Measurements from ENCODE around the gene WDR64.

WDR64 gene

DNA sequence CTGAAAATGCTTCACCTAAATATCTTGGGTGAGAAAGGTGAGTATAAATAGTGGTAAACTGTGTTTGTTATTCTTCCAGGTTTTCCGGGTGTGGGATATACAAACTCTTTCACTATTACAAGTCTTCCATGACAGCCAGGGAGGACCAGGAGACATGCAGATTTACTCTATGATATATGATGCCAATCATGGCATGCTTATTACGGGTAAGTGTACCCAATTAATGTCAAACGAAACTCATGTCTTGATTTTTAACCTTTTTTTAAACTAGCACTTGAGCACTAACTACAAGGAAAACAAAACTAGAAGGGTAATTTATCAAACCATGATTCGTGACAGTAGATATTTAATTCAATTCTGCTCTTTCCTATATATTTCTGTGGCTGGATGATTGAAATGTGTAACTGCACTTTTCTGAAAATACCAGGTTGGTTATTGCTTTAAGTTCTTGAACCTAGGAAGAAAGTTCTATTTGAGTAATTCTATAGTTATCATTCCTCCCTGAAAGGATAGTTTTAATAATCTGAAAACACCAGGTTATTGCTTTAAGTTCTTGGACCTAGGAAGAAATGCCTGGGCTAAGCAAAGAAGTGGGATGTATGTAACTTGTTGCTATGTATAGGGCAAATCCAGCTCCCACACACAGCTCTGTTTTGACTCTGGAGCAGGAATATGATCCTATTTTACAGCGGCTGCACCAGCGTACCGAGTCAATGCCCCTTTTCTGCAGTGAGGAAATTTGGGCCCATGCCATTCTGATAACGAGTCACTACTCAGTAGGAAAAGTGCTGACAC is 86.4 kb downstream of the WDR64 start:
- no peak for DNase-seq

DNA sequence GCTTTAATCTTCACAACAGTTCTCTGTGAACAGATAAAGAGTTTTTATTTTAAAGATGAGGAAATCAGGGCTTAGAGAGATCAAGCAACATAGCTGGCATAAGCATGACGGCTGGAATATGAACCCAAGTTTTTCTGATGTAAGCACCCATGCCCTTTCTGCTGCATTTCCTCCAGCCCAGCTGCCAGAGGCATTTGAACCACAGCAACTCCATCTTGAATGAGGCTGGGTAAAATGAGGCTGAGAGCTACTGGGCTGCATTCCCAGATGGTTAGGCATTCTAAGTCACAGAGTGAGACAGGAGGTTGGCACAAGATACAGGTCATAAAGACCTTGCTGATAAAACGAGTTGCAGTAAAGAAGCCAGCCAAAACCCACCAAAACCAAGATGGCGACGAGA is 90.0 kb downstream of the WDR64 start:
- no peak for DNase-seq

DNA sequence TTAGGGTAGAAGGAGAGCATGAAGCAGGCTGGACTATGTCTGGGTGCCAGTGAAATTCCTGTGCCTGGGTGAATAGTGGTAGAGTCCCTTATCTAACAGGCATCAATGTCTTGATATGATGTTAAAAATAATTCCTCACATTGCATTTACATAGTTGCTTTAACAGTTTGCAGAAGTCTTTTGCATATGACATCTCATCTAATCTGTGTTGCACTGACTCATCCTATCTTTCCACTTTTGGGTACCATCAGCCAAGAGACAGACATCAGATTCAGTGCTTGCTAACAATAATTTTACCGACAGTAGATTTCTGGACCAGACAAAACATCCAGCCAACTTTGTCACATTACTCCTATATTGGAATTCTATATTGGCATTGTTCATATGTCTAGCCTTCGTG is 92.5 kb downstream of the WDR64 start:
- no peak for DNase-seq

DNA sequence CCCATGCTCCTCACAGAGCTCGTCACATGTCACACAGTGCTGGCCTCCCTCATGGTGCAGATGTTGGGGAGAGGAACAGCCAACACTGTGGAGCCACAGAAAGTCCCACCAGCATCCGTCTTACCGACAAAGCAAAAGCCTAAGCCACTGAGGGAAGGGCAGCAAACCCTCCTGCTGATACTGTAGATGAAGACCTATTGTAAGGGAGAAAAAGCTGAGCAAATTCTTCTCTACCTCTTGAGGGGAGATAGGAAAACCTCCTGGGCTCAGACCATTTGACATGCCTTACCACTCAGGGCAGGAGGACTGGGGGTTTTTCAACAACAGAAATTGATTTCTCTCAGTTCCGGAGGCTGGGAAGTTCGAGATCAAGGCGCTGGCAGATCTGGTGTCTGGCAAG is 95.9 kb downstream of the WDR64 start:
- DNase-seq, result no peak

DNA sequence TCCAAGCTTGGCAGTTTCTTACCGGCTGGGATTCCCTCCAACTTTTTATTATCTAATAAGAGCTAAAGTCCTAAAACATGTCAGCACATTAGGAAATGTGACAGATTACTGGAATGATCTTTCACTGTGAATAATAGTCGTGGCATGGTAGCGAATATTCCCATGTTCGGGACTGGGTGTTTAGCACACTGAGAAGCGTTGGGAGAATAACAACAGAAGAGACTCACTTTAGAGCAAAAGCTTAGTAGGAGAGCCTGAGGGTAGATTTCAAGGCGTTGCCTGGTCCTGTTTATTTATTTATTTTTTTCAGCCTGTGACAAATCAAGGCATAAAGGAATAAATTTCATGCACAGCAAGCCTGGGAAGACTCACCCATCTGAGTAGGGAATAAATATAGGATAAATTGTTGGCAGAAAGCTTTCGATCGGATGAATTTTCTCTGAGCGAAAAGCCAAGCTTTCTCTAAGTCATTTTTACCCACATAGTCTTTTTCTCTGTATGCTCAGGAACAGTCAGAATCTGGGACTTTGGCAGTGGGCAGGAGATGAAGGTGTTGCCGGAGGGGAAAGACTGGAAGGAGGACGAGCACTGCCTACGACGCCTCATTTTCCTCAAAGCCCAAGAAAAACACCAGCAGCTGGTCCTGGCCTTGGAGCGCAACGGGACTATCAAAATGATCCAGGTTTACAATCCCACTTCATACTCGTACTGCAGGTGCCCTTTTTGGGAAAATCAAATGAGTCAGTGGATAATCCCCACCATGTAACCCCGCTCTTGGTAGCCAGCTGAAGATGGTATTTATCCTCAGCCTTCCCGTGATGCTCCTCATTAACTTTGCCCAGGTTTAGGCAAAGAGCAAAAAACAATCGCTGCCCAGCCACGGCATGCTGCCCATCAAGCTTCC is 97.2 kb downstream of the WDR64 start:
- no peak for DNase-seq

DNA sequence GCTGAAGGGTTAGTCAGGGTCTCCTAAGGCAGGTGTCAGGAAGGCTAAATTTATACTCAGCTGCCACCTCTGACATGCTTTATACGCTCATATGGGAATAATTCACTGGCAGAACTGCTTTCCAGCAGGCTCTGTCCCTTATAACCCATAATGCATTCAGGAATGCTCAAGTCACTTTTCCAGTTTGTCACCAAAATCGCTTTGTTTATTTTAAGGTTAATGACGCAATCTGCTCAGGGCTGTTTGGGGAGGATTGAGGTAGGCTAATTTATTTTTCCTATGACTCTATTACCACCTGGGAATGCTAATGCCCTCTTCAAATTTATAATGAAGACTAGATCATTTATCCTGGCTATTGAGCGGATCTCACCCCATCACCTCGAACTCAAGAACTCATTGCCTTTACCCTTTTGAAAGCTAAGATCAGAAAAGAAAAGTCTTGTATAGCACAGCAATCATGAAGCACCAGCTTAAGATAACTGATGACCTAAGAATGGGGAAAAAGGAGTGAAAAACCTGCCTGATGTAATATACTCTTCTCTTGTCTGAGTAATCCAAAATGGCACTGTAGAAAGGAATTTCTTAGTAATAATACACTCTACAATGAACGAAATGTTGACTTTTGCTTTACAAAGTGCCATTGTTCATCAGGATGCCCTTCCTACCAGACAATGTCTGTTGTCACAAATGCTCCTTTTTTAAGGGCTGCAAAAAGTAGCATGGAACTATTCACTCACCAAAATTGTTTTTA is 98.0 kb downstream of the WDR64 start:
- no peak for DNase-seq

DNA sequence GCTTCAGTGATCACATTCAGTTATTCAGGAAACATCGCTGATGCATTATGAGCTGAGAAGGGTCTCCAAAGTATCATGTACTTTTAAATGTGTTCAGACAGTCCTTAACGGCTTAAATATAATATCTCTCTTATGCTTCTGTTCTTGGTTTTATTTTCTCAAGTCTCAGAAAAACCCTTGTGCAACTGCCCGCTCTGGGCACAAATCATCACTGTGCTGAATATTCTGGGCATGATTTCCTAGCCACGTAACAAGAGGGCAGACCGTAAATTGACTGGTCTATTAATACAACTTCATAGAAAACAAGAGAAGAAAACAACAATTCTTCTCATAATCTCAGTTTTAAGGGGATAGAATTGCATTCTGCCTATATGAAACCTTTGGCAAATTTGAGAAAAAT is 99.4 kb downstream of the WDR64 start:
- DNase-seq, result no peak

DNA sequence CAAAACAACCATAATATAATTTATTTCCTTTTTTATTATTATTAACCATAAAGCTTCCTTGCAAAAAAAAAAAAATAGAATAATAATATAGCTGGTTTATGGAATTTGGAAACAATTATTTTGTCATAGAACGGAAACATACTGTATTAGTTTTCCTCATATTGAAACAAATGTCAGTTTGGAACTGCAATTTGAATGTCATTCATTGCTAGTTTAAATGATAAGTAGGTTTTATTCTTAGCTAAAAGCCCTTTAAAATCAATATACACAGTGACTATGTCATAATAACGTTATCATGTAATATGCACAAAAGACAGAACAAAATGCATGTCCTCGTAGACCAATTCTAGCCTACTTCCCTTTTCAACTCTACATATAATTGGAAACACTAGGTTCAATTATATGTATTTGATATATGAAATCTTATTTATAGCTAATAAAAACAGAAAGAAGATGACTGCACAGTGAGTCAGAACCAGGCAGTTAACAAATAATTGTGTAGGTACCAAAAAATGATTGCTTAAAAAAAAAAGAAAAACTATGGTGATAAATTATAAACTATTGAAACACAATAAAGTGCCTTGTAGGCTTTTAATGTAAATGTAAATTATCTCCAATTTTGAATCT is 110.7 kb downstream of the WDR64 start:
- no peak for DNase-seq

DNA sequence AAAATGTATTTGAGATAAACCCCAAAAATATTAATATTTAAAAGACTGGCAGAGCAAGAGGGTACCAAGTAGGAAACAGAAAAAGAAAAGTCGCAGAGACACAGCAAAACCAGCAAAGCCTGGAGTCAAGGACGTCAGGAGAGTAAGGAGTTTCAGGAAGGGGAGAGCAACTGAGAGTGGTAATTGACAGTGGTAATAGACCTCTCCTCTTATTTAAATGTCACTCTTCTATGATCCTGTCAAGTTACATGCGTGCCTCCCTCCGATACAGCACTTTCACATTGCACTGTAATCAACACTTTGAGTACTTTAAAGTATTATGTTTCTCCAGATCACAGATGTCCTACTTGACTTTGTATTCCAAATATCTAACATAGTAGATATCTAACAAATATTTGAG is 113.3 kb downstream of the WDR64 start:
- no peak for DNase-seq

DNA sequence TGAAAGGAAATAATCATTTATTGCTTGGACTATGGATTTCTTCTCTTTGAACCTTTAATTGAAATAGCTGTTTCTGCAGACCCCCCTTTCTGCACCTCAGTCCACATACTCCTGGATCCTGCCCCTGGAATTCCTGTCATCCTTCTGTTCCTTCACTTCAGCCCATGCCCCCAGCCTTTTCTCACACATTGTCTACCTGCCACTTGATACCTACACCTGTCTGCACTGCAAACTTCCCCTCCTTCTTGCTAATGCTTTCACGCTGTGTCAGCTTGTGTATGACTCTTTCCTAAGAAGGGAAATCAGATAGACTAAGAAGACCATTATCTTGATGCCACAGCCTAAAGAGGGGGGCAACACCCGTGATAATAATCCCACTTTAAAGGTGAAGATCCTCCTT is 115.7 kb downstream of the WDR64 start:
- DNase-seq, result no peak

DNA sequence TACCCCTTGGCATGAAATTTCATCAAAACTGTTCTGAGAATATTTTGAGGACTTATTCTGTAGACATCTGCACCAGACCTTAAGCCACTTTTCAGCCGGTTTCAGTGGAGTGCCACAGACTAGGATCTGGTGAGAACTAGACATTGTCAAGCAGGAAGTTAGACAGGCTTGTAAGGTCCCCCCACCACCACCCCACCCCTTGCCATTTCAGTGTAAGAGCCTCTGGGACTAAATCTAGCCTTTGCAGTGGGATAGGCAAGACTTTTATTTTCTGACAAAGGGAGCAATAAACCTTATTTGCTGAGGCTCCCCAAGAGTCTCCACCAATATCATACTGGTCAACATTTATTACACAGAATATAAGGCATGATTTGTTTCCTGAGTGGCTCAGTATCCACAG is 118.0 kb downstream of the WDR64 start:
- no peak for DNase-seq

DNA sequence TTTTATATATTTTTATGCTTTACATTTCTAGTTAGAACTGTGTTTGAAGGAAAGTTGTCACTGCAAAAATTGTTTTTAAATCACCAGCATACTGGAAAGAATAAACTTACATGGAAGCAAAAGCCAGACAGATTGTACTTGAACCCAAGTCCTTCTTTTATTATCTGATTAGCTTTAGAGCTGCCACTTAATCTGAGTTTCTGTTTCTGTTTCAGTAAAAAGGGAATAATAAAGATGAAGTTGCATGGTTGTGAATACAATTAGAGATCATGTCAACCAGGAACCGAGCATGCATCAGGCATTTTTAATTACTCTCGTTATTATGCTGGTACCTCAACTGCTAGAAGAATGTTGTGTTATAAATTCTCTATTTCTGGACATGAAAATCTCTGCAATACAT is 119.0 kb downstream of the WDR64 start:
- no peak for DNase-seq

DNA sequence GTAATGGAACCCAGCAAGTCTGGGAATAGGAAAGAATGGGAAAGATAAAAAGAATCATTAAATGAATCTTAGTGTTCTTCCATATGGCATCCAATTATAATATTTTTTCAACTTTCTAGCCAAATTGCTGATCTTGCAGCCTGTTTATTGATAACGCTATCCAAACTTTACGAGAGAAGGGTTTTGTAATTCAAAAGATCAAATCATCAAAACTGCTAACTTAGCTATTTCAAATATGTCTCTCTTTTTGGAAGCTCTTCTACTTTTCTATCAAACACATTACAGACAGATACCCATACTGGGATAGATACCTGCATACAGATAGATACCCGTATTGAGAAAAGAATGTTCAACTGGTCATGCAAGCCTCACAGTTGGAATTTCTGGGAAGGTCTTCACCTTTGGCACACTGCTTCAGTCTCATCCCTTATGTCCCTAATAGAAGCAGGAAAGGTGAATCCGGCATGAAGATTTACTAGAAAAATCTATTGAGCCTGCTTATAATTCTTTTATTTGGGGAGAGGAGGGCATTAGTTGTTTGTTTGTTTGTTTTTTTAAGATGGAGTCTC is 120.9 kb downstream of the WDR64 start:
- DNase-seq, result no peak

DNA sequence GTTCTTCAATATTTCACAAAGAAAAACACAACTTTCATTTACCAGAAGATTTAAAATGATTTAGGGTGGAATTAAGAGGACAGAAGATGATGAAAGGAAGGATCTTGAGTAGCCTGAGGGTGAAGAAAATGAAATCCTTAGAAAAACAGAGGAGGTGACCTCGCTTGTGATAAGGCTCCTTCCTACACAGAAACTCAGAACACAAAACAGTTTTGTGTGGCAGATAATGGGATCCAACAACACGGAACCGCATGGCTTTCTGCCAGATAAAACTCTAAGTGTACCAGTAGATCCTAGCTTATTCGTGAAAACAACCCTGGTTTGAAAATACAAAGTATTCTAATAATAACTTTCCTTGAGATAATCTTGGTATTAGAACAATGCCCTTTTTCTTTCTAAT is 121.9 kb downstream of the WDR64 start:
- no peak for DNase-seq

DNA sequence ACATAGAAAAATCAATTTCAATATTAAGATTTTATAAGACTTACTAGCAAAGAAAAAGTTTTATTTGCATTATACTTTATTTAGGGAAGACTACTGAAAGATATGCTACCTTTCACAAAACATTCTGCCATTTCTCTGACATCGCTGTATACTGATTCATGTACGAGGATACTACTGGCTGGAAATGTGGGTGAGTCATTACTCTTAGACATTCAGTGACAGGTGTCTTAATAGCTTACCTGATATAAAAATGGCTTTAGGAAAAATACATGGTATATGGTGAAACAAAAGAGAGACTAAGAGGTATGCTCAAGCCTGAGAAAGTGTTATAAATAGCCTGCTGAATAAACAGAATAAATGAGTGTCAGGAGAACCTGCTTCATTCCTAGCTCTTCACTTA is 122.9 kb downstream of the WDR64 start:
- DNase-seq, result no peak

DNA sequence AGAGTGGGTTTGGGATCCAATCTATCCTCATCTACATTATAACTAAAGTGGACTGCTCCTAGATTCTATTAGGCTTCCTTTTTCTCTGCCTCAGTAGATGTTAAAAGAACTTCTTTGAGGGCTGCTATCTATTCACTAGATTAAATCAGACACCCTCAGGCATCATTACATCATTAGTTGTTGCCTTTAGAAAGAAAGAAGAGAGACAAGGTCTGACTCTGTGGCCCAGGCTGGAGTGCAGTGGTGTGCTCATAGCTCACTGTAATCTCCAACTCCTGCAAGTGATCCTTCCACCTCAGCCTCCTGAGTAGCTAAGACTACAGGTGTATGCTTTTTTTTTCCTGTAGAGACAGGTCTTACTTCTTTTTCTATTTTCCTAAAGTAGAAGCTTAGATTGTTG is 124.8 kb downstream of the WDR64 start:
- DNase-seq, result no peak

DNA sequence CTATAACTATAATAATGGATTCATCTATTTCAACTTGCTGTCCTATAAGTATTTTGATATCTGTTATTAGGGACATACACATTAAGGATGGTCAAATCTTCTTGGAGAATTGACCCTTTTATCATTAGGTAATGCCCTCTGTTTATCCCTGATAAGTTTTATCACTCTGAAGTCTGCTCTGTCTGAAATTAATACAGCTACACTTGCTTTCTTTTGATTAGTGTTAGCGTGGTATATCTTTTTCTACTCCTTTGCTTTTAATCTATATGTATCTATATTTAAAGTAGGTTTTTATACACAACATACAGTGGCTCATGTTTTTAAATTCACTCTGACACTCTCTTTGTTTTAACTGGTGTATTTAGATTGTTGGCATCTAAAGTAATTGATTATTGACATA is 126.0 kb downstream of the WDR64 start:
- DNase-seq, result no peak

DNA sequence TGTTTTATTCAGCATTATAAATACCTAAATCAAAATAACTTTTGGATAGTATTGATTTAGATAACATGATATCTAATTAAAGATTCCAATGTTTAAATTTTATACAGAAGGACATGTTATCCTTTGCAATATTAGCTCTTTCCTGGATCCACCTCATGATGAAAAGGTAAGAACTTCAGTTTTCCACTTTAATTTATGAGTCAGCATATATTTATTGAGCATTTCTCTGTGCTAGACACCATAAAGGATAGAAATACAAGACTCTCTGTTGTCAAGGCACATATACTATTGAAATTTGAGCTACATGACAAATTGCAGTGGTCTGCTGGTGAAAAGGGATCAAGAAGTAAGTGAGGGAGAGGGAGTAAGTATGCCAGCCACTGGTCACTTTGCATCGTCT is 127.8 kb downstream of the WDR64 start:
- no peak for DNase-seq

DNA sequence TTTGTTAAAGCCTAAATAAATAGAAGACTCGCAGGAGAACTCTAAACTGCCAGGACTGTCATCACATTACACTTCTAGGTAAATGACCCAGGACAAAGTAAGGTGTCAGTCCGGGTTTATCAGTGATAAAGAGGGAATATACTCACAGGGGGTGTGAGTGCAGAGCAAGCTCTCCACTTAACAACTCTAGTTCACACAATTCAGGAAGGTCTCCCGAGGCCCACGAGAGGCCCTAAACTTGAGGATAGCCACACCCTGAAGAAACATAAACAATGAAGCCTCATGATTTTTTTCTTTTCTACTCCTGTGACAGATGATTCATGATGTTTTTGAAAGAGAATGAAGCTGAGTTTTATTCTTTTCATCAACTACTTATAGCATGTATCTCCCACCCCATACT is 130.3 kb downstream of the WDR64 start:
- DNase-seq, result no peak

DNA sequence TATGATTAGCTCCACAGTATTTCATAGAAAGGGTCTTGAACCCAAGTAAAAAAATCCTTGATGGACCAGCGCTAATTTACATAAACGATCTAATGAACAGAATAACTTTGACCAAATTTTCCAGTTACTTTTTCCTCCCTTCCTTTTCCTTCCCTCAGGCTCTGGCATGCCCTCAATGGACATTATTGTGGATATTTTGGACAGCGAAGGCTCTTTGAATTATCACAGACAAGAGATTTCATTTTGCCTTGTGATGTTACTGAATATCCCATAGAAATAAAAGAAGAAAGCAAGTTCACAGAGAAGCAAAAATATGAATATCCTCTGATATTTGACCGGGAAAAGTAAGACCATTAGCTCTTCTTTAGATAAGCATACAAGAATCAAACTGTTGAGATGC is 135.6 kb downstream of the WDR64 start:
- DNase-seq, result no peak

DNA sequence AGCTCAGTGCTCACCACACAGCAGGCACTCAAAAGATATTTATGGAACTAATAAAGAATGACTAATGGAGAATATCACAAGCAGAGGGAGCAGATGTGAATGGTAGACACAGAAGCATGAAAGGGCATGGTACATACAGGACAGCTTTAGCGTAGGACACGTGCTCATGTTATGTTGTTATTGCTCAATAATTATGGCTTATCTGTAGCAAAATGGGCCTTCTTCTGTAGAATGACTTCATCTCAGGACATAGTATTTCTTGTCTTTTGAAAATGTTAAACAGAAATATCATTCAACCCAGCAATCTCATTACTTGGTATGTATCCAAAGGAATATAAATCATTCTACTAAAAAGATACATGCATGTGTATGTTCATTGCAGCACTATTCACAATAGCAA is 137.0 kb downstream of the WDR64 start:
- DNase-seq, result no peak

DNA sequence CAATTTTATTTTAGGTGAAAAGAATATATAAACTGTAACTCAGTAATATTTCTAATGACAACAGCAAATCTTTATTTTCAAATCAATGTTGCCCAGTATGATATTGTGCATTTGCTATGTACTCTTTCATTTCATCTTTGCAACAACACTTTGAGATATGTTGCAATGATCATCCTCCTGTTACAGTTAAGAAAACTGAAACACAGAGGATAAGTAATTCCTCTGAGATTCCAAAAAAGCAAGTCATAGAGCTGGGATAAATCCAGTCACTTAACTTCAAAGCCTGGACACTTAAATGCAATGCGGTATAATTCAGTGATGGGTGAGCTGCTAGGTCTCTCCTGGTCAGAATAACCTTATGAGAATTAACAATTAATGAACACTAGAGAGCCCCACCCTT is 147.3 kb downstream of the WDR64 start:
- DNase-seq, result no peak
